ENCODE measurements around the gene RUNX3. TPM values are rescaled to one million over a fixed set of nuclear protein-coding genes. Genes with fewer than 3 reads are reported as not detected.

RUNX3 gene
- total and polyA plus RNA-seq, 10 donors: 17.3 to 76.3 (median 49.3) TPM

- peak; percentile 71 for DNase-seq
- H3K36me3 ChIP-seq: no peaks in the 10 kb centered on the region
- H3K4me1 ChIP-seq: peaks cover 0 to 62% (median 46%) of the 10 kb centered on the region in 6 donors
- 88 to 93% (median 90%) methylated on average over 18 to 23 of the region's 23 CpGs for whole genome bisulfite sequencing, 5 donors
- no peak for TF ChIP-seq CTCF (IDR thresholded peaks at IDR 0.05 in 8 of 11, conservative IDR thresholded peaks at IDR 0.05 in 3 of 11)
- no peak for TF ChIP-seq POLR2AphosphoS5 (IDR thresholded peaks at IDR 0.05)
- TF ChIP-seq POLR2A (IDR thresholded peaks at IDR 0.05): no peak
- no peak overlapping the region for H3K27ac ChIP-seq
- peaks cover 0 to 8% (median 0%) of the 10 kb centered on the region in 7 donors for H3K27me3 ChIP-seq (replicated peaks in 1 of 7)
- no peak overlapping the region for H3K4me3 ChIP-seq
- intact Hi-C loops (cut with DNase I; ENCODE audit: low total_unique reads): no loop called here
- H3K9me3 ChIP-seq: no peaks in the 10 kb centered on the region
Measured at GRCh38 chr1:24958766-24959622, 28.9 kb upstream of the RUNX3 start.

GRCh38 chr1:24957808-24958752 lies 28.0 kb upstream of the RUNX3 start:
- intact Hi-C loops (cut with DNase I; ENCODE audit: low total_unique reads): no loop called here
- peak; percentile 58 for DNase-seq
- Histone ChIP-seq H3K9me3 (no peaks in the 10 kb centered on the region), H3K4me3 (no peak overlapping the region), H3K27ac (no peak overlapping the region), H3K27me3 (replicated peaks in 1 of 7) (peaks cover 0 to 8% (median 0%) of the 10 kb centered on the region in 7 donors), H3K4me1 (peaks cover 0 to 62% (median 45%) of the 10 kb centered on the region in 6 donors), H3K36me3 (no peaks in the 10 kb centered on the region)
- 79 to 87% (median 82%) methylated on average over 16 of the region's 16 CpGs for WGBS, 5 donors
- TF ChIP-seq POLR2AphosphoS5 (IDR thresholded peaks at IDR 0.05): no peak
- TF ChIP-seq CTCF (IDR thresholded peaks at IDR 0.05 in 8 of 11, conservative IDR thresholded peaks at IDR 0.05 in 3 of 11): no peak
- no peak for TF ChIP-seq POLR2A (IDR thresholded peaks at IDR 0.05)

GRCh38 chr1:24957016-24957807 lies 27.1 kb upstream of the RUNX3 start:
- Histone ChIP-seq H3K36me3 (no peaks in the 10 kb centered on the region), H3K27me3 (replicated peaks in 1 of 7) (peaks cover 0 to 5% (median 0%) of the 10 kb centered on the region in 7 donors), H3K4me3 (no peak overlapping the region), H3K4me1 (peaks cover 3 to 69% (median 53%) of the 10 kb centered on the region in 6 donors), H3K27ac (no peak overlapping the region), H3K9me3 (no peaks in the 10 kb centered on the region)
- peak; percentile 65 for DNase-seq
- 37 to 49% (median 40%) methylated on average over 16 of the region's 16 CpGs for WGBS, 5 donors
- TF ChIP-seq CTCF (IDR thresholded peaks at IDR 0.05 in 8 of 11, conservative IDR thresholded peaks at IDR 0.05 in 3 of 11) (no peak), POLR2A (IDR thresholded peaks at IDR 0.05) (no peak), POLR2AphosphoS5 (IDR thresholded peaks at IDR 0.05) (no peak)
- intact Hi-C loops (cut with DNase I; ENCODE audit: low total_unique reads): no loop called here
